GM19193 (cell line): Measurements from ENCODE around the gene DBI.

Experiments
- POLR2A ChIP-seq: IDR thresholded peaks from 4 replicates; pipeline ENCODE4 v1.6.1; 2011; ENCODE audit not compliant: insufficient read depth, insufficient read length; ENCODE audit errors: extremely low read depth

DBI gene

GRCh38 chr2:119409506-119409905, 42.7 kb downstream of the DBI start:
- TF ChIP-seq POLR2A = no peak

GRCh38 chr2:119414894-119415293, 48.1 kb downstream of the DBI start:
- no peak for TF ChIP-seq POLR2A

- TF ChIP-seq POLR2A = no peak
Observed at GRCh38 chr2:119415630-119416029, 48.9 kb downstream of the DBI start.

- TF ChIP-seq POLR2A = no peak
Observed at GRCh38 chr2:119416299-119416923, 49.6 kb downstream of the DBI start.

- no peak for TF ChIP-seq POLR2A
Observed at GRCh38 chr2:119417908-119418307, 51.1 kb downstream of the DBI start.

- TF ChIP-seq POLR2A = no peak
Observed at GRCh38 chr2:119419065-119419464, 52.3 kb downstream of the DBI start.

- no peak for TF ChIP-seq POLR2A
Observed at GRCh38 chr2:119419803-119420508, 53.2 kb downstream of the DBI start.

- TF ChIP-seq POLR2A = no peak
Observed at GRCh38 chr2:119421304-119421703, 54.5 kb downstream of the DBI start.

GRCh38 chr2:119421741-119422140, 55.0 kb downstream of the DBI start:
- no peak for TF ChIP-seq POLR2A
